ENCODE measurements around the gene PLA2G12A. TPM values are rescaled to one million over a fixed set of nuclear protein-coding genes. Genes with fewer than 3 reads are reported as not detected.

PLA2G12A gene
- total RNA-seq, 1 experiment from 2014 or later, result 36.3 TPM

- no peak overlapping the region for H3K4me3 ChIP-seq
- no peak overlapping the region for H3K4me2 ChIP-seq
- no peak for DNase-seq
- no peaks in the 10 kb centered on the region for H3K27me3 ChIP-seq (ENCODE audit: insufficient read depth, low read depth)
- H3K79me2 ChIP-seq (ENCODE audit: low read depth), result no peaks in the 10 kb centered on the region
- H4K20me1 ChIP-seq (ENCODE audit: insufficient read depth), result no peaks in the 10 kb centered on the region
- no peaks in the 10 kb centered on the region for H3K9me2 ChIP-seq (ENCODE audit: insufficient read depth)
- H3K36me3 ChIP-seq (ENCODE audit: low read depth), result no peaks in the 10 kb centered on the region
- BruUV-seq (replicated peaks), result no TSS peak
- H3K4me1 ChIP-seq (replicated peaks; ENCODE audit: insufficient read depth), result no peaks in the 10 kb centered on the region
- TF ChIP-seq EZH2 (IDR thresholded peaks at IDR 0.05; ENCODE audit: low read depth) (no peak), CTCF (conservative IDR thresholded peaks at IDR 0.05) (no peak)
- intact Hi-C loops (cut with micrococcal nuclease; ENCODE audit: unreplicated experiment), result no loop called here
- H3F3A ChIP-seq (ENCODE audit: insufficient read depth, low read depth), result no peaks in the 10 kb centered on the region
- H3K9me3 ChIP-seq (ENCODE audit: insufficient read depth, low read depth), result no peaks in the 10 kb centered on the region
- POLR2A ChIA-PET (ENCODE audit: unreplicated experiment), result no interaction called here
- no peak overlapping the region for H3K27ac ChIP-seq
- CTCF ChIA-PET, result no interaction called here
- no peak overlapping the region for H2AFZ ChIP-seq
Measured at GRCh38 chr4:109665783-109666485, 63.9 kb downstream of the PLA2G12A start.

GRCh38 chr4:109662771-109663170, 67.1 kb downstream of the PLA2G12A start:
- no peak for DNase-seq
- Histone ChIP-seq H3K4me1 (replicated peaks; ENCODE audit: insufficient read depth) (no peaks in the 10 kb centered on the region), H4K20me1 (ENCODE audit: insufficient read depth) (no peaks in the 10 kb centered on the region), H3F3A (ENCODE audit: insufficient read depth, low read depth) (no peaks in the 10 kb centered on the region), H2AFZ (no peak overlapping the region), H3K27ac (no peak overlapping the region), H3K9me2 (ENCODE audit: insufficient read depth) (no peaks in the 10 kb centered on the region), H3K9me3 (ENCODE audit: insufficient read depth, low read depth) (no peaks in the 10 kb centered on the region), H3K36me3 (ENCODE audit: low read depth) (no peaks in the 10 kb centered on the region), H3K27me3 (ENCODE audit: insufficient read depth, low read depth) (no peaks in the 10 kb centered on the region), H3K4me3 (no peak overlapping the region), H3K79me2 (ENCODE audit: low read depth) (no peaks in the 10 kb centered on the region), H3K4me2 (no peak overlapping the region)
- intact Hi-C loops (cut with micrococcal nuclease; ENCODE audit: unreplicated experiment), result no loop called here
- ChIA-PET CTCF (interaction anchor here (0.6 kb wide), 1 partner anchor 43 kb away, joined by 3 read pairs; no protein-coding TSS in a partner anchor), POLR2A (ENCODE audit: unreplicated experiment) (no interaction called here)
- TF ChIP-seq EZH2 (IDR thresholded peaks at IDR 0.05; ENCODE audit: low read depth) (no peak), CTCF (conservative IDR thresholded peaks at IDR 0.05) (no peak)
- BruUV-seq (replicated peaks), result no TSS peak

- intact Hi-C loops (cut with micrococcal nuclease; ENCODE audit: unreplicated experiment), result no loop called here
Measured at GRCh38 chr4:109662116-109662515, 67.8 kb downstream of the PLA2G12A start.

More at GRCh38 chr4:109662116-109662515, 67.8 kb downstream of the PLA2G12A start:
- Histone ChIP-seq H3K36me3 (ENCODE audit: low read depth) (no peaks in the 10 kb centered on the region), H3K79me2 (ENCODE audit: low read depth) (no peaks in the 10 kb centered on the region), H3F3A (ENCODE audit: insufficient read depth, low read depth) (no peaks in the 10 kb centered on the region), H4K20me1 (ENCODE audit: insufficient read depth) (no peaks in the 10 kb centered on the region), H2AFZ (no peak overlapping the region), H3K27me3 (ENCODE audit: insufficient read depth, low read depth) (no peaks in the 10 kb centered on the region), H3K9me2 (ENCODE audit: insufficient read depth) (no peaks in the 10 kb centered on the region), H3K27ac (no peak overlapping the region), H3K9me3 (ENCODE audit: insufficient read depth, low read depth) (no peaks in the 10 kb centered on the region), H3K4me2 (no peak overlapping the region), H3K4me3 (no peak overlapping the region), H3K4me1 (replicated peaks; ENCODE audit: insufficient read depth) (no peaks in the 10 kb centered on the region)
- POLR2A ChIA-PET (ENCODE audit: unreplicated experiment), result no interaction called here
- no peak for DNase-seq
- TF ChIP-seq EZH2 (IDR thresholded peaks at IDR 0.05; ENCODE audit: low read depth) (no peak), CTCF (conservative IDR thresholded peaks at IDR 0.05) (no peak)
- no TSS peak for BruUV-seq (replicated peaks)
- CTCF ChIA-PET, result no interaction called here

Other genes starting within 250 kb of the PLA2G12A start
- gene MCUB, start 169.8 kb downstream of the PLA2G12A start, total RNA-seq (2021), result 15.4 and 17.0 TPM in 2 replicates
- gene CASP6, start 26.6 kb downstream of the PLA2G12A start, total RNA-seq (2021), result 22.3 and 22.4 TPM in 2 replicates
- gene CFI, start 71.9 kb upstream of the PLA2G12A start, total RNA-seq (2021), result 1.6 and 2.2 TPM in 2 replicates
- 12.1 and 16.0 TPM in 2 replicates for gene GAR1, start 85.7 kb upstream of the PLA2G12A start, total RNA-seq (2021)
- 0.24 TPM in 1 of 2 replicates, not detected in the other for gene RRH, start 97.9 kb upstream of the PLA2G12A start, total RNA-seq (2021)
- gene LRIT3, start 118.0 kb upstream of the PLA2G12A start, total RNA-seq (2021), result not detected in 2 replicates
- 19.6 and 20.4 TPM in 2 replicates for gene EGF, start 182.8 kb upstream of the PLA2G12A start, total RNA-seq (2021)